CD4-positive, alpha-beta T cell treated with Interferon gamma for 1 hour (primary cell): ENCODE data around the gene ANKRD10.

Source experiments
- DNase-seq: peaks from one replicate; pipeline ENCODE4 v3.0.0-alpha.2; 2020

Gene ANKRD10

DNA sequence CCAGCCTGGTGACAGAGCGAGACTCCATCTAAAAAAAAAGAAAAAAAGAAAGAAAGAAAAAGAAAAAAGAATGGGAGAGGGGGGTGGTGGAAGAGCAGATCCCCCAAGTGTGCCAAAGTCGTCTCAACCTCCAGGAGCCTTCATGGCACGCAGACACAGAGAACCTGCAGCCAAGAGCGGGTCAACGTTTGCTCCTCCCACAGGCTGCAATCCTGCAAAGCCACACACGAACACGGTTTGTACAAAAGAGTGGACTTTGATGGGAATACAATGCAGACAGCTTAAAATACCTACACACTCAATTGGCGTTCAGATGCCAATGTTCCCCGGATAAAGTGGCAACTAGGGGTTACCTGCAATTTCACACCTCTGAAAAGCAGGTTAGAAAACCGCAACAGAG, 29.4 kb downstream of the ANKRD10 start:
- no peak for DNase-seq

DNA sequence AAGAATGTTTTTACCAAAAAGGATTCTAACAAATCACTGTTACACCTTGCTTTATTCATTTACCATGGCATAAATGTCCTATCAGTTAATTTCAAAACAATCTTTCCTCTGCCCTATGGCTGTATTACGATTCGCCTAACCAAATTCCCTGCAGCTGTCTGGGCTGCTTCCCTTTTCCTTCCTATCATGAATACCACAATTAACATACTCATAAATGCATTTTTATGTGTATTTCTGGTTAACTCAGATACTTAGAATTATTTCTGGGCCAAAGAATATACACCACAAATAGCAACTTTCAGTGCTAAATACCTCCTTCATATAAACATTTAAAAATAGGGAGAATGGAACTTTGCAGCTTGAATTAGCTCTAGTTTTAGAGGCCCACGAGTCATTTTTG, 30.4 kb downstream of the ANKRD10 start:
- DNase-seq, result no peak

DNA sequence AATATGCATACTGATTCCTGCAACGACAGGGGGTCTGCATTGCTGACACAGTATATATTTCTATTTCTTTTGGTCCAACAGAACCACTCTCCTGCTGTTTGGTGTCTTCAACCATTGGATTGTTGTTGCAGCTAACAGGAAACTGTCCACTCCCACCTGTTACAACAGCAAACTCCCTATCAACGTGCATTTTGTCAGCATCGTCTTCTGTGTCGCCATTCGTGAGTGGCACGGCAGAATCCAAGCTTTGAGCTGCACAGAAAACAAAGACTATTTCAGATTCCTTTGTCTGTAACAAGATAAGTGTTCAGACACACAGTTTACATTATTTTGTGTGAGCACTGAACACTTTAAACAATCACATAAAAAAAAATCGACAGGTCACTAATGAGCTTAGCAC, 31.3 kb downstream of the ANKRD10 start:
- no peak for DNase-seq

DNA sequence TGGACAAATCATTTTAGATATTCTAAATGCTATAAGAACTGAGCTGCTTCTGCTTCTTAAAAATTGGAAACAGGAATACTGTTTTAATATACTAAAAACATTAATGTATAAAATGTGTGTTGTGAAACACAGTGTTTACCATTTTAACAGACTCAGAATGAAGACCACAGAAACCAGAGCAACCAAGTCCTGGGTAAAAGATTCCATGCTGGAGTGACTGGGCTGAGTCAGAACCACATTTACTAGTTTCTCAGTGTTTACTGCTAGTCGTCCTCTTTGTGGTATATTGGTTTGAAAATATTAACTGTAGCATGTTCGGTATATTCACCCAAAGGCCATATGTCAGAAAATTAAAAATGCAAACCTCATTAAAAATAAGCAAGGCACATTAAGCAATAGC, 31.9 kb downstream of the ANKRD10 start:
- DNase-seq, result no peak

DNA sequence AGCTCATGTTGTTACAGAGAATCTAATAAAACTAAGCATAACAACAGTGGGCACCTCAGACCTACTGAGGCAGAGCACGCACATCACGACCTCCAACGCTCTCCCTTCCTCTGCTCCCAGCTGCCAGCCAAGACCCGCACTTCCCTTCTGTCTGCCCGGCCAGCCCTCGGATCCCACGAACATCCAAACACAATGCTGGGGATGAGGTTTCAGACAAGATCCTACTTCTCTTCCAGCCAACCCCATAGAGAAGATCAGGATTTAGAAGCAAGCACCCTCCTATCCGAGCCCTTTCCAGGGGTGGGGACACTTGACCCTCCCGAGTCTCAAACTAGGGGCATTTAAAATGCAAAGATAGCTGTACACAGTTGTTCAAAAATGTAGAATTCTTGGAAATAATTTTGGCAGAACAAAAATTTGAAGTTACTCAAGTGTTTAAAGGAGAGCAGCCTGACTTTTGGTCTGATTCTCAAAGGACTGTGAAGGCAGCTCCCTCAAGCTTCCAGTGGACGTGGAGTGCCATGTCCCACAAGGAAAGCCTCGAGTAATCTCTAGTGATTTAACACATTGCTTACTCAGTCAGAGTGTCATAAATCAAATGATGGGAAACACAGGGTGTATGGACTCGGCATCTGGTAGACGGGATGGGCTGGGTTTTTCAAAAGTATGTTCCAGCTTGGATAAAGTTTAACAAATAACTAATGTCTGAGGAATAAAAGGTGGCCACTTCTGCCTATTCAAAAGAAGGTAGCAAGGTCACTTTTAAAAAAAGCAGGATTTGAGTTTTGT, 32.8 kb downstream of the ANKRD10 start:
- no peak for DNase-seq

DNA sequence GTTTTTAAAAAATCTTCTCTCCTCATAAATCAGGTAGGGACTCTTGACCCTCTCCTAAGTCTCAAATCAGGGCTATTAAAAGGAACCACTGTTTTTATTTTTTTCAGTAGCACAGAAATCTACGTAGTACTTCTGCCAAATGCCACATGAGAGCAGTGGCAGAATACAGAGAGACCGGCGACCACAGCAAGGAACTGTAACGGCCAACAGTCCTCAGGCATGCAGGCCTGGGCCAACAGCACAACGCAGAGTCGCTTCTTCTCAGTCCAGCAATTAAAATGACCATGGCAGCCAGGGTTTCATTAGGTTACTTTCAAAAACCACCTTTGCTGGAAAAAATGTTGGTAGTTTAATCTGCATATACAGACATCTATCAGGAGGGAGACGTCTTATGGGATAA, 34.2 kb downstream of the ANKRD10 start:
- no peak for DNase-seq

DNA sequence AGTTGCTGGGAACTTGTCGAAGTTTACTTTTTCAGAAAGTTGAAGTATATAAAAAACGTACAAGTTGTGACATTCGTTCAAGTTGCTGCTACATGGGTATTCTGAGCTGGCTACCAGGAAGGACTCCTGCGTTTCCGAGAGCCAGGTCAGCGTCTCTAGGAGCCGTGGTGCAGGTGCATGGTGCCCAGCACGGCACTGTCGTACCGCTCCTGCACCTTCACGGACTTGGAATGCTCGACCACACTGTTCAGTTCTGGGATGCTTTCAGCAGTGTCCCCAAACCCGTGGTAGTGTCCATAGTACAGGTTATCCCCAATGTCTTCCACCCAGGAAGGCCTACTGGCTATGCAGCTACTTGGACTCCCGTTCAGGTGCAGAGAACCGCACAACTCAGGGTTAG, 35.4 kb downstream of the ANKRD10 start:
- no peak for DNase-seq

DNA sequence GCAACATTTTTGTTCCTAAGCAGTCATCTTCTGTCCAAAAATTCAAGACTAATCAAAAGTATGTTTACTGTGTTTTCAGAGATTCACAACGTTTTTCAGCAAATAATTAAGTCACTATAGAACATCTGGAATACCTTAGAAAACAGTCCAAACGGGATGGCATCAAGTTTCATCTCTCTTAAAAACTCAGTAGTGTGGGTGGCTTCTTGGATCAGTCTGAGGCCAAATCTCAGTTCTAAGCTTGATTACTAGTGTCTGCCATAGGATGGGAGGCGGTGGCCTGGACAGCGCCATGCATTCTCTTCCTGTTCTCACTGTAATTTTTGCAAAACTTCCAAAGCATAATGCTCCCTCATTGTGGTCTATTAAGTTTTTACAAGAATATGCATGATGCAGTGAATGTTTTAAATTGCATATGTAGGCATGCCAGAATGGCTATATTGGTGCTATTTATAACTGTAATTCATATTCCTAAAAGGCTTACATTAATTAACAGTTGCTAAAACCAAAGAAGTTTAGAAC, 37.1 kb downstream of the ANKRD10 start:
- no peak for DNase-seq

DNA sequence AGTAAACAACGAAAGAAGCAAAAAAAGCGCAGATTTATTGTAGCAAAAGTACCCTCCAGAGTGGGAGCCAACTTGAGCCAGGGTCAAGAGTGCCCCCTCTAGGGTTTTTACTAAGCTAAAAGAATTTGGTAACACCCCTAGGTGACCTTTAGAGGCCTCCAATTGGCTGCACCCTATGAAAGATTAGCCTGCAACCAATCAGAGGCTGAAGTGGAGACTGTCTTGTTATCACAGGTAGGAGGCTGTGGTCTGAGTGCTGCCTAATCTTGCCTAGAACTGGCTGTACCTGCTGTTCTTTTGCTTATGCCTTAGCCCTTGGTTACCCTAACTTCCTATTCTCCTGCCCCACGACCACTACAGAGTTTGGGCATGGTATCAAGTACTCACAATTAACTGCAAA, 38.3 kb downstream of the ANKRD10 start:
- no peak for DNase-seq

DNA sequence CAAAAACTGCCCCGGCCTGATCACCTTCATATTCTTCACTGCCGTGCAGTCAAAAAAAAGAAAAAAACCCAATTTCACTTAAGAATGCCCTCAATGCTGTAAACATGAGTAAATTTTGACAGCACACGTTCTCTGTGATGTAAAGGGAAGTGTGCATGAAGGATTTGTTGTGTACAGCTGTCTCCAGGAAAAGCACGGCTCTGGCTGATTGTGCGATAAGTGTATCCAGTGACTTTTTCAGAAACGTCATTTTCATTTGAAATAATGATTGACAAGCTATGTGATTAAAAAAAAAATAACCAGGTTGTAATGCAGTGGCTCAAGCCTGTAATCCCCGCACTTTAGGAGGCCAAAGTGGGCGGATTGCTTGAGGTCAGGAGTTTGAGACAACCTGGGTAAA, 39.6 kb downstream of the ANKRD10 start:
- DNase-seq, result no peak

DNA sequence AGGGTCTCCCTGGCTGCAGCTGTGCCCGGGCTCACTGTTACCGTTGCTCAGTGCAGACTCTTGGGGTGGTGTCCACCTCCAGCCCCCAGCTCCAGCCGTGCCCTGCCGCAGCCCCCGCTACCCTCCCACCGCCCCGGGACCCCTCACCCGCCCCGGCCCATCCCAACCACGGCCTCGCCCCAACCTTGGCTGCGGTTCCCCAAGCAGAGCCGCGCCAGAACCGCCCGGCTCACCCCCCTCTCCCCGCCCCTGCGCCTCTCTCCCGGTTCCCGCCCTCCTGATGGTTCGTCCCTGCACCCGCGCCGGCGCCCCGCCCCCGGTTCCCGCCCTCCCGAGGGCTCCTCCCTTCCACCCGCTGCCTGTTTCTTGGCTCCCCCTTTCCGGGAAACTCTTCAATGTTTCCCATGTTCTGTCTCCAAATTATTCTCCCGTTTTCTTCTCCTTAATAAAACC, 40.3 kb downstream of the ANKRD10 start:
- DNase-seq, result peak; percentile 46

DNA sequence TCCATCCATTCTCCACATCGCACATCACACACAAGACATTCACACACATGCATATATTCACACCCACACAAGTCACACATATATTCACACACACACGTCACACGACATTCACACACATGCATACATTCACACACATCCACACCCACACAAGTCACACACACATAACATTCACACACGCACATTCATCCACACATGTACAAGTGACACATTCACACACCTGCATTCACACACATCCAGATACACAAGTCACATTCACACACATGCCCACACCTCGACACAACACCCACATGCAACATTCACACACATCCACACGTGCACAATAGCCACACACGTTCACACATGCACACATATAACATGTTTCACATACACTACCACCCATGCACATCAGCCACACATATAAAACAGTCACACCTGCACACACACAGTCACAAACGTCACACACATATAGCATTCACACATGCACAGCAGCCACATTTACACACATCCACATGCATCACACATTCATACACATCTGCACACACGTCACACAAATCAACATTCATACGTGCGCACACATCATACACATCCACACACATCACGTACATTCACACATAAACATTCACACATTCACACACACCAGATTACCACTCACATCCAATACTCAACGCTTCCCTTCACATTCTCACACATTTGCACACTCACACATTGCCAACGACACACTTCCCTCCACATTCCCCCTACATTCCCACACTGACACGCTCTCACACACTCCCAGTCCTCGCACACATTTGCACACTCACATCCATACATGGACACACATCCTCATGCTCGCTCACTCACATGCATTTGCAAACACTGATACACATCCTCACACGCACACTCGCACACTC, 41.0 kb downstream of the ANKRD10 start:
- DNase-seq, result no peak

DNA sequence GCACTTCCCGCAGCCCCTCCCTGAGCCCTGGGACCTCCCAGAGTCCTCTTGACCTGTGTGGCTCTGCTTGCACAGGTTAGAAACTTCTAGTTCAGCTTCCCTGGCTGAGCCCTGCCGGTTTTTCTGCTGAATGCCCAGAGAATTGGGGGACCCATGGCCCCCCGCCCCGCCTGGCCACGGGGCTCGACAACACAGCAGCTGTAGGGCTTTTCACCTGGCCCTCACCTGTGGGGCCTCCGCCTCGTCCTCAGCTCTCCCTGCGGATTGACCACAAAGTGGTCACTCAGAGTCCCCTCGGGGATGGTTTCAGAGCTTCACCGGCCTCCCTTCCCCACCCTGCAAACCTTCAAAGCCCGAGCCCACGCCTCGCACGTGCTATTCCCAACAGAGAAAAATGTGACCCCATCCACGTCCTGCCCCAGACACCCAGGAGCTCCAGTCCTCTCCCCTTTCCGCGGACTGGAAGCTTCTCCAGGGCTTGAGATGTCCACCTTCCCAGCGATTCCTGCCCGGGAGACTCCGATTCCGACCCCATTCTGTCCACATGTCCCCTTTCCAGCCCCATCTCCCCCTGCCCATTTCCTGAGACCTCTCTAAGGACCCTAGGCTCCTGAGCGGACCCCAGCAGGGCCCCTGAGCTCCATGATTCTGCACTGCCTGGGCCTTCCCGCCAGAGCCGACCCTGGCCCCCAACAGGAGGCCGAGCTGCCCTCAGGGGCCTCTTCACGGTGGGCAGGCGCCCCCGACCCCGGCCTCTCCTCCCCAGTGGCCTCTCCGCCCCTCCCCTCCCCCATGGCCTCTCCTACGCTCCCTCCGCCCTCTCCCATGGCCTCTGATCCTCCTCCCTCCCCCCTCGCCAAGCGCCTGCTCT, 41.9 kb downstream of the ANKRD10 start:
- DNase-seq, result no peak

DNA sequence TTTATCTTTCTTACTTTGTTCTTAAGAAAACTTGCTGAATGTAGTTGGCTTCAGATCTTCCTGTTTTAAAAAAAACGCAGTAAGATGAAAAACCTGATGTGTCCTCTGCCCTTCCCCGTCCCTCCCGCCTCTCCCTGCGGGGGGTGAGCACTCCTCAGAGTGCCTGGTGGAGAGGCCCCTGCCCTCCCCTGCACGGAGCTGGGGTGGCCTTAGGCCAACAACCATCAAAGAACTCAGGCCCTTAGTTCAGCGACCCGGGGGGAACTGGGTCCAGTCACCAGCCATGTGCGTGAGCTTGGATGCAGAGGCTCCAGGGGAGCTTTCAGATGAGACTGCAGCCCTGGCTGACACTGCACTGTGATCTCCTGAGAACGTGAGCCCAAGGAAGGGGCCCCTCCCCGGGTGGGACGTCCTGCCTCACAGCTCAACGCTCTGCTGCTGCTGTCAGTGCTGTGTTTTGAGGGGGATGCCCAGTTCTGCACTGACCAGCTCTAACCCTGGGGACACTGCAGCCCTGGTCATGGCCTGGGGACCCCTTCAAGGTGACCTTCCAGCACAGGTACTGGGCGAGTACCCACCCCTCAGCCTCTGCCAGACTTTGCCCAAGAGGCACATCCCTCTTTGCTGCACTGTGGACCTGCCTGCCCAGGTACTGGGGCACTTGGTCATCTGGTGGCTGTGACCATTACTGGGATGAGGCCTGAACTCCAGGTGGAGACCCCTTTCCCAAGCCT, 42.7 kb downstream of the ANKRD10 start:
- DNase-seq, result no peak

DNA sequence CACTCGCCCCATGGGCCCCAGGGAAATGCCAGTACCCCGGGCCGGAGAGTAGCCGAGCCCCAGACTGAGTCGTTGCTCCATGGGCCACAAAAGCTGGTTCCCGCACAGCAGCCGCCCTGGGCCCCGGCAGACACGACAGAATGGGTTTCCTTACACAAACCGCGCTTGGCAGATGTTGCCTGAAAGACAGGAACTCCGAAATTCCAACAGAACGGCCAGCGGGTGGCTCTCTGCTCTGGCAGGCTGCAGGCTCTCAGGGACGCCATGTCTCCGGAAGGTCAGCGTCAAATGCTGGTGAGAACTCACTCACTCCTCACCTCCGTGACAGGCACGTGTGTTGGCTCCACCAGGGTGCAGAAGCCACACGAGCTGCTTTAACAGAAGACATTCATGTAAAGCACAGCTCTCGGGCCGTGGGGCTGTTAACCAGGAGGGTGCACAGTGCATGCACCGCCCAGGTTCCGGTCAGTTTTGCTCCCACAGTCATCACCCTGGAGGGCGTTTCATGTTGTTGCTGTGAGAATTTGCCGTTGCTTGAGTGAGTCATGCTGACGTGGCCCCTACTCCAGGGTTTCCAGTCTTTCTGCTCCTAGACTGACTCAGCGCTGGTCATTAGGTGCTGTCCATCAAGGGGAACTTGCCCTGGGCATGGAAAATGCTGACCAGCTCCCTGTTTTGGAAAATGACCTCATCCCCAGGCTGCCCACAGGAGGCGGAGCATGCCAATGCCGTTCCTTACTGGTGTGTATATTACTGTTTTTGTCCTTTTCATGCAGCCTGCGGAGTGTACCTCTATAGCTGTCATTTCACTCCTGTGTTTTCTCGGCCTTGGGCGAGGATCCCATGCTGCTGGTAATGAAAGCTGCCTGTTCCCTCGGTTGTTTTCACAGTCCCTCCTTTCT, 44.8 kb downstream of the ANKRD10 start:
- DNase-seq, result peak; percentile 72

DNA sequence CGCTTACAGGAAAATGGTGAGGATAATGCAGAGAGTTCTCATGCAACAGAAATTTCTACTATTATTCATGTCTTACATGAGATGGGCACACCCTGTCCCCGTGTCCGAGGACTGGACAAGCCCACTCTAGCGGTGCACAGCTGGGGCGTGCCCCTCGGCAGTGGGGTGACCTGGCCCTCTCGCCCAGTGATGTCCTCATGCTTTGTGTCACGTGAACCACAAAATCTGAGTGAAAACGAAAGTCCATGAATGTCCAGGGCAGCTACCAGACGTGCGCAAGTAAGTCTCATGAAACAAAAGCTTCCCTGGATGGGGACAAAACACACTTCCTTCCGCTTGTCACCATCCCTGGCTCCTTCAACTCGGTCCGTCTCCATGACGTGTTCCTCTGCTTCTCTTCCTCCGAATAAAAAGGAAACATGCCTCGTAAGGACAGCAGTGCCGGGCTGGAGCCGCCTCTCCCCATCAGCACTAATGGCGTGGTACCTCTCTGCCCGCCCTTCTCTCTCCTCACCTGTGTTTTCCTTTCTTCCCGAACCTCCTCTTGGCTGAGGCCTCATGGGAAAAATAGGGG, 45.6 kb downstream of the ANKRD10 start:
- DNase-seq, result no peak

DNA sequence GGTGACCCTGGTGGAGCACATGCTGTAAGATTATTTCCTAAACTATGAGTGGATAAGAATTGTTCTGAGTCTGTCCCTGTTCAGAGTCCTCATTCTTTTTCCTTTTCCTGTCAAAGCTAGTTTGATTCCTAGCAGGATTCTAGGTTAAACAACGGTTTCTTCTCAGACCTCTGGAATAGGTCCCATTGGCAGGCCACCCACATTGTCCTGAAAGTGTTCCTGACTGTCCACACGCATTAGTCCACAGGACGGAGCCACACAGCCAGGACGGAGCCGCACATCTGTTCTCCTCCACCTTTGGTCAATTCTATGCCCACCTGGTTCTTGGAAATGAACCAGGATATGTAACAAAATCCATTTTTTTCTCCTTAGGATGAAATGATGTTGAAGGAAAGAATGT, 46.1 kb downstream of the ANKRD10 start:
- no peak for DNase-seq

DNA sequence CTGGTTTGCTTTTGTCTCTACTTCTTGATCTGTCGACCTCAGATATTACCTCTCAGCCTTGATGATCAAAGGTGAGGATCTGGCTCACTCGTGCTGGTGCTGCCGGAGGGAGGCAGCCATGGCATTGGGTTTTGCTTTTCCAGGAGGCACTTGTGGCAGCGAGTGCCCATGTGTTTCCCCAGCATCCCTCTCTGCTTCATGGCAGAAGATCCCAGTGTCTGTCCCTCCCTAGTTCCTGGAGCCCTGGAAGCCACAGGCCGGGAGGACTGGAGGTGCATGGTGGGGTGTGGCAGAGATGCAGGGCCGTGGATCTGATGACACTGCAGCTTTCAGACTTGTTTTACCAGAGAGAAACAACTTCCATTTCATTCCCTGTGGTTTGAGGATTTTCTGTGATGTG, 47.5 kb downstream of the ANKRD10 start:
- no peak for DNase-seq

DNA sequence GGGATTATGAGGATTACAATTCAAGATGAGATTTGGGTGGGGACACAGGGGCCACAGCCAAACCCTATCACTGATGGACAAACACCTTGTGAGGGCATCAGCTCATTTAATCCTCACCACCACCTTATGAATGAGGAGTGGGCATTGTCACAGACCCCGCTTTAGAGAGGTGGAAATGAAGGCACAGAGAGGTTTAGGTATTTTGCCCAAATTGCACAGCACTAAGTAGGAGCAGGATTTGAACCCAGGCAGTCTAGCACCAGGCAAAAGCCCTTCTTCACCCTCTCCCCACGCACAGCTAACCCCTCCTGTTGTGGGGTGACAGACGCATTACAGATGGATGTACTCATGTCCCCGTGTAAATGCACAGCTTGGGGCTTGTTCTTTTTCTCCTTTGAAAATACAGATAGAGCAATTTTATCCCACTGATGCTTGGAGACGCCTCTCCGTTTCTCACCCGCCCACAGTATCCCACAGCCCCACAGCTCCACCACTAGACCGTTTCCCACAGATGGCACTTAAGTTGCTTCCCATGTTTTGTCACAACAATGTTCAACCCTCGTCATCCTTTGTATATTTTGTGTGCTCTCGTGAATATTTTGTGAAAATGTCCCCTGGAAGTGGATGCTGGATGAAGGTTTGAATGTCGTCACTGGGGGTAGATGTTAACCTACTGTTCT, 48.2 kb downstream of the ANKRD10 start:
- DNase-seq, result no peak

DNA sequence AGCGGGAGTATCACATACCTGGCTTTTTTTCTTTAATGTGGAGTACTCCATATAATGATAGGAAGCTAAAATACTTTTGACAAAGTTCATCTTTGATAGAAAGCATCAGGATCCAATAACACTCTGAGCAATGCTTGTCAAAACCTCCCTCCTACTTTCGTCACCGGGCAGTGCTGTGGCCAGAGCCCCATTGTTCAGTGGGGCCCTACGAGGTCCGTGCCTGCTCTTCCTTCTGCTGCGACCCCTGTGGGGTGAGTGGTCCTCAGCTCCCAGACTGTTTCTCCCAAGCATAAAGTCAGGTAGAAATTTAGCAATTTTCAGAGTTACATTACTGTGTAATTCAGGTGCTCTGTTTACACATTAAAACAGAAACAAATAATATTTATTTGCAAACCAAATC, 51.2 kb downstream of the ANKRD10 start:
- DNase-seq, result no peak
